Mammary epithelial cell (primary cell): ENCODE results near the gene GALNTL6.

Experiments used
- CTCF ChIP-seq, 2 donors: IDR thresholded peaks in 1 of 2; conservative IDR thresholded peaks in 1 of 2; 2 replicates each; pipeline ENCODE4 v1.5.1; 2011 to 2012; ENCODE audit warnings: inconsistent platforms in 2 of 2, low read length in 2 of 2, mild to moderate bottlenecking in 2 of 2, control low read depth in 1 of 2, low read depth in 1 of 2; ENCODE audit not compliant: insufficient read depth in 1 of 2; ENCODE audit errors: extremely low read depth in 1 of 2
- EZH2 ChIP-seq: IDR thresholded peaks from 2 replicates; pipeline ENCODE4 v1.6.1; 2012; ENCODE audit warnings: low read length, inconsistent platforms, borderline replicate concordance

GRCh38 chr4:172953896-172954568 lies 1140.8 kb downstream of the GALNTL6 start:
- TF ChIP-seq CTCF (conservative IDR thresholded peaks at IDR 0.05 in 1 of 2, IDR thresholded peaks at IDR 0.05 in 1 of 2; ENCODE audit: extremely low read depth in 1 of 2, insufficient read depth in 1 of 2, low read depth in 1 of 2, low read length in 2 of 2) (no peak), EZH2 (no peak)
